T-helper 2 cell (primary cell): ENCODE results near the gene REL.
"Not testable (repeated sequence)": the region's sequence is repeated elsewhere in the genome, so short reads cannot be mapped to it uniquely, and the experiment has no call there.

Source experiments
- DNase-seq, 5 experiments: peaks; one replicate each; pipeline versions ENCODE4 v3.0.0 to v3.0.0-alpha.2; 2012 to 2022

Gene REL

DNA sequence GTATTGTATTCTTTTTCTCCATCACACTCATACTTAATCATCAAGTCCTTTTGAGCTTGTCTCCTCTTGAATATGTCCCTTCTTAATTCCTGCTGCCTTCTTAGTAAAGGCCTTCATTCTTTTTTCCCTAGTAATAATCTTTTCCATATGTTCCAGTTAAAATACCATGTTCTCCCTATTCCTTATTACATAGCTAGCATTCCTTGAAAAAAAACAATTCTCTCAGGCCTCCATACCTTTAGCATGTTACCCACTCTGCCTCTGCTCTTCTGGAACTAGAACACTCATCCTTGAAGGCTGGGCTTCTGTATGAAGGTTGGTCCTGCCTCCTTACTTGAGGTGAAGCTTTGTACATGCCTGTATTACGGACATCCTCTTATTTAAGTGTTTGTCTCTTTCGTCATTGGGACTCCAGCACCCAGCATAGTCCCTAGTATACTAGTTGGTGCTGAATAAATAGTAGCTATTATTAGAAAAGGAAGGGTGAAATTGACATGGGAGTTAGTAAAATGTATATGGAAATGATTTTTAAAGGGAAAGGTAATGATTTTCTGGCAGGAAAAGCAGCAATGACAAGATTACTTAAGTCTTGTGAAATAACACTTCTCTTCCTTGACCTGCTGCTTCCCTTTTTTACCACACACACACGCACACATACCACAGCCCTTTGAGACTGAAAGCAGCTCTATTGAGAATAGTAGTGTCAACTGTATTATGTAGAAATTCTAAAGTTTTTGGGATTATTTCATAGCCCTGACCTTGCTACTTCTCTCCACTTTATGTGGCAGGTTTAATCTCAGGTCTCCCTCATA lies 45.6 kb downstream of the REL start:
- no peak for DNase-seq

DNA sequence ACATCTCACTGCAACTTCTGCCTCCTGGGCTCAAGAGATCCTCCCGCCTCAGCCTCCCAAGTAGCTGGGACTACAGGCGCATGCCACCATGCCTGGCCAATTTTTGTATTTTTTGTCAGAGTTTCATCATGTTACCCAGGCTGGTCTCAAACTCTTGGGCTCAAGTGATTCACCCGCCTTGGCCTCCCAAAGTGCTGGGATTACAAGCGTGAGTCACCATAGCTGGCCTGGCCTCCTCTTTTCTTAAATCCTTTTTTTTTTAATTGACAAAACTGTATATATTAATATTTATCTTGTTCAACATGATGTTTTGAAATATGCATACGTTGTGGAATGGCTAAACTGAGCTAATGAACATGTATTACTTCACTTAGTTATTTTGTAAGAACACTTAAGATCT lies 50.7 kb downstream of the REL start:
- not testable (repeated sequence) for DNase-seq

DNA sequence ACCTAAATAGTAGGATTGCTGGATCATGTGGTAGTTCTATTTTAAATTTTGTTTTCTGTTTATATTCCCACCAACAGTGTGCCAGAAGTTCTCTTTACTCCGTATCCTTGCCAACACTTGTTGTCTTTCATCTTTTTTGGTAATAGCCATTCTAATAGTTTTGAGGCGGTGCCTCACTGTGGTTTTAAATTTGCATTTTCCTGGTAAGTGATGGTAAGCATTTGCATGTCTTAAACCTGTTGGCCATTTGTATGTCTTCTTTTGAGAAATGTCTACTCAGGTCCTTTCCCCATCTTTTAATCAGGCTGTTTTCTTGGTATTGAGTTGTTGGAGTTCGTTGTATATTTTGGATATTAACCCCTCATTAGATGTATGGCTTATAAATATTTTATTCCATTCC lies 51.6 kb downstream of the REL start:
- no peak for DNase-seq

DNA sequence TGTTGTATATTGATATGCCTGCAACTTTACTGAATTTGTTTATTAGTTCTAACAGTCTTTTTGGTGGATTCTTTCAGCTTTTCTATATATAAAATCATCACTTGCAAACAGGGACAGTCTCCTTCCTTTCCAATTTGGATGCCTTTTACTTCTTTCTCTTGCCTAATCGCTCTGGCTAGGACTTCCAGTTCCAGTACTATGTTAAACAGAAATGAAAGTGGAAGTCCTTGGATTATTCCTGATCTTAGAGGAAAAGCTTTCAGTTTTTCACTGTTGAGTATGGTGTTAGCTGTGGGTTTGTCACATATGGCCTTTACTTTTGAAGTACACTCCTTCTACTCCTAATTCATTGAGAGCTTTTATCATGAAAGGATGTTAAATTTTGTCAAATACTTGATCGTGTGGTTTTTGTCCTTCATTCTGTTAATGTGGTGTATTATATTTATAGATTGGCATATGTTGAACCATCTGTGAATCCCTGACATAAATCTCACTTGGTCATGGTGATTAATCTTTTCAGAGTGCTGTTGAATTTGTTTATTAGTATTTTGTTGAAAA lies 52.9 kb downstream of the REL start:
- DNase-seq = no peak

DNA sequence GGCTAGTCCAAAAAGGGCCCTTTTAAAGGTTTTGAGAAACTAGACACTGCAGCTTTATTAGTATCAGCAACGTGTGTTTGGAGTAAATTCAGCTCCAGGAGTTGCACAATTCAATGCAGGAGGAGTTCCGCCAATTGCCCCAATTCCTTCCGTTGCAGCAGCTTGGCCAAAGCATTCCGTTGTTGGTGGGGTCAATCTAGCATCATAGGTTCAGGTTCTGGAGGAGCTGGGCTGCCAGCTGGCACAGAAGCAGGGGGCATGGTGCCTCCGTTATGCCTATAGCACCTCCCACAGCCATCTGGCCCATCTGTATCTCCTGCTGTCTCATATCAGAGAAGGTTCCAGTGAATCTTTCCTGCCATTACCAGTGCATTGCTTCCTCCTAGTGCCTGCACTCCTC lies 55.4 kb downstream of the REL start:
- DNase-seq = no peak

DNA sequence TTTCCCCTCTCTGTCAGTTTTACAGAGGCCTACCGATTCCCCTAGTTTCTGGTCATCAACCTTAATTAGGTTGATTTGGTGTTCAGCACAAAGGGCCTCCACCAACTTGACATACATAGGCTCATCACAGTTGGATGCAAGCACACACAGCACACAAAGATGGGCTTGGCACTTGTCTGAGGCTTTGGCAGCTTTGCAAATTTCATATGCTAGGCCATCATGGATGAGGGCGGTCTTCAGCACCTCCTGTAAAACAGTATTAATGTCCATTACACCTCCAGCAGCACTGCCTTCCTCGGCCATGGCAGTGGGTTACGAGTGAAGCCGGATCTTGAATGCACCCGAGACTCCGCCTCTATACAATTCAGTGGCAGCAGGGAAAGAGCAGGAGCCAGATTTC lies 56.9 kb downstream of the REL start:
- no peak for DNase-seq

DNA sequence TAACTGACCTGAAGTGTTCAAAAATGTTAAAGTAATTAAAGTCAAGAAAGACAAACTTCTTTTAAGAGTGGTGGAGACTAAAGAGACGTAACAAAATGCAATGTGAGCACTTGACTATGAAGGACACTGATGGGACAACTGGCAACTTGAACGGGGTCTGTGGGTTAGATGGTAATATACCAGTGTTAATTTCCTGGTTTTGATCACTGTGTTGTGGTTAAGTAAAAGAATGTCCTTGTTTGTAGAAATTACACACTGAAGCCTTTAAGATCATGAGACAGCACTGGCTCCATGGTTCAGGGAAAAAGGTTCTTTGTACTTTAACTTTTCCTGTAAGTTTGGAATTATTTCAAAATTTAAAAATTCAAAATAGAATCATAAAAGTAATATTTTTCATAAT lies 58.2 kb downstream of the REL start:
- no peak for DNase-seq

DNA sequence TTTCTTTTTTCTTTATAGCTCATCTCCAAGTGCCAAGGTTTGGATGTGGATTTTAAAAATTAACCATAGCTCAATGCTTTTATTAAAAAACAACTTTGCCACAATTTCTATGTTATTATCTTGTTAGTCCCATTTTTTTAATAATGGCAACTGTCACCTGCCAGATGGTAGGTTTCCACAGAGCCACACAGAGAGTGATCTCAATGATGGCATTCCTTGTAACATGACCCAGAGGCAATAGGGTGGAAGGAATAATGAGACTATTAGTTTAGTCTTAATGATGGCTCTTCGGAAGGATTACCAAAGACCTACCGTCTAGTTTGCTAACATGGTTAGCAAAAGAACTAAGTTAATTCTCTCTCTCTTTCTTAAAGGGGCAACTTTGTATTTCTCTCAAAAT lies 64.0 kb downstream of the REL start:
- DNase-seq = no peak

DNA sequence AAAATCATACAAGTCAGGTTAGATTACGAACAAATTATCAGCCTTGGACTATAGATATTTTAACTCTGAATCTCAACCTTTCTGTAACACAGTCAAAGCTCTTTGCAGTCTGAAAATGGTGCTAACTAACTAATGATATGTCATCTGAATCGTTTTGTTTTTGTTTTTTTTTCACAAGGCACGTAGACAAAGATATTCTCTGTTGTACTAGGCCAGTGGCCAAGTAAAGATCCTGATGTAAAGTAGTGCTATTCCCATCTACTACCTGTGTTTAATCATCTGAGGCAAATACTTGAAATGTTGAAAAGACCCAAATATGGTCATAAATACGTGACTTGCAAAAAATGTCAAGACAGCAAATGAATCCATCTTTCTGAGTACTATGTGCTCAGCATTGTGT lies 65.7 kb downstream of the REL start:
- DNase-seq = no peak

DNA sequence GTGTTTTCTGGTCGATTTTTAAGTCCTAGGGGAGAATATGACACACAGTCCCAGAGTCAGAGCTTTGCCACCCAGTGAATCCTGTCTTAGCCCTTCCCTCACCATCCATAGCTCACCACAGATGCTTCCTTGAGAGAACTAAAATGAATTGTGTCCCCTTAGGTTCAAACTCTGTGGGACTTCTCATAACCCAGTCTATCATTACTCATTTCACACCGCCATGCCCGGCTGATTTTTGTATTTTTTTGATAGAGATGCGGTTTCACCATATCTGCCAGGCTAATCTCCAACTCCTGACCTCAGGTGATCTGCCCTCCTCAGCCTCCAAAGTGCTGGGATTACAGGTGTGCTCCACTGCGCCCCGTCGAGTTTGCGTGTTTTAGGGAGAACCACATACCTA lies 66.8 kb downstream of the REL start:
- no peak for DNase-seq

DNA sequence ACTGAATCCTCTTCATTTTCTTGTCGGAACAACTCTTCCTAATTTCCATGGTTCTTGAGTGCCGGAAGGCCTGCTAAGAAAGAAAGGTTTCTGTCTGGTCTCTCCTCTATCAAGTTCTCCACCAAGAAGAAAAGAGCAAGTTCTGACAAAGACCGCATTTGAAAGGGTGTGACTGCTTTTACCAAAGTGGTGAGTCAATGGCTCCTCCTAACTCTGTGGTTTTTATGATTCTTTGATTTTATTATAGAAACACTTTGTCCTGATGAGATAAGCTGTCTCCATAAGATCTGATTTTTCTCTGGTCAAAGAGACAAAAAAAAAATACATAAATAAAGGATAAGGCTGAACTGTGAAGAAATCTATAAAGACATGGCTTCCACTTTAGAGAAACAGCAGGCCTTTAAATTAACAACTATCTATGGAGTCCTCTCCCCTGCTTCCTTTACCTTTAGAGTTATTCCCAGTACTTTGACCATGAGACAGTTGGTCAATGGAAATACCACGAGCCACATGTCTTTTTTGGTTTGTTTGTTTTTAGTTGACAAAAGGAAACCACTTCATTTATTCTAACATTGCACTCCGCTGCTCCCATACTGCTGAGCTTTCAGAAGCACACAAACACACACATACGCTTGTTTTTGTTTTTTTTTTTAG lies 67.7 kb downstream of the REL start:
- DNase-seq = peak in 2 of 5 experiments; percentile 13 to 33

DNA sequence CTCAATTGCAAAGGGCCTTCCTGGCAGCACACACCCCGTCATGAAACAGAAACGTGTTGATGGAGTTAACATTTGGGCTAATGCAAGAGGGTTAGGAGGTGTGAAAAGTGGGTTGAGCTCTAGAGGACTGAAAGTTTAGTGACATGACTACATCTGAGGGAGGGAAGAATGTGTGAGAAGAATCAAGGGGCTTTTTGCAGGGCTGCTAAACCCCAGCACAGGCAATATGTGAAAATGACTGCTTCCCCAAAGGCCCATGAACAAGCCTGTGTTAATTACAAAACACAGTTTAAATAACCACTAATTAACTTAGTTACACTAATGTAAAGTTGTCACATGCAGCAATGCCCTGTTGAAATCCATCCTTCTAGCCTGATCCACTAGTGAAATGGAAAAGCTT lies 72.8 kb downstream of the REL start:
- DNase-seq = peak in 1 of 5 experiments; percentile 14

DNA sequence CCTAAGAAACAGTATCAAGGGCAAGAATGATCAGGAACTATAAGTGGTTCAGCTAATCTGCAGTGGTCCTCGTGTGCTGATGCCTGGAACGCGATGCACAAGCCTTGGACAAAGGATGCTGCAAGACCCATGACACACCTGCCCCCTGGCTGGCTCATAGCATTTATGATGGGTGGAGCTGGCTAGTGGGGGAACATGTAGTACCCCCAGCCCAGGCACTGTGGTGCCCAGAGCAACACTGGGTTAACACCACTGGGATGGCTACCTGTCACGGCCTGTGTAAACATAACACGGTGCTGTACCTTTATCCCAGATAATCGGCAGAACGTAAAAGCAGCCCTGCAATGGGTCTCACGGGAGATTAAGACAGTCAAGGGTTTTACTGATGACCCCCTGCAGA lies 75.8 kb downstream of the REL start:
- DNase-seq = no peak

DNA sequence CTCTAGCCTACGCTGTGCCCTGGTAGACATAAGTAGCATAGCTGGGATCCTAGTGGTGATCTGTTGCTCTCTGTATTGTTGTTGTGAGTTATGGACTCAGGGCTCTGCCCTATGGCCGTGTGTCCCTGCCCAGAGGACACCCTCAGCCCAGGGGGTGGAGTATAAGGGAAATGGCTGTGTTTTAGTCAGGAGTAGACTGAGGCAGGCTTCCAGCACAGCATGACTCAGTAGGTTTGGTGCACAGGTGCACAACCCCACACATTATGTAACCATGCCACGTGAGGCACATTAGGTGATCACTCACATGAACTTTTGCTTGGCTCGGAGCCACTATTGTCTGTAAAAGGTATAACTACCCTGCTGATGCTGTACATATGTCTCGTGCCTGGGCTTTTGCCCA lies 76.3 kb downstream of the REL start:
- no peak for DNase-seq

DNA sequence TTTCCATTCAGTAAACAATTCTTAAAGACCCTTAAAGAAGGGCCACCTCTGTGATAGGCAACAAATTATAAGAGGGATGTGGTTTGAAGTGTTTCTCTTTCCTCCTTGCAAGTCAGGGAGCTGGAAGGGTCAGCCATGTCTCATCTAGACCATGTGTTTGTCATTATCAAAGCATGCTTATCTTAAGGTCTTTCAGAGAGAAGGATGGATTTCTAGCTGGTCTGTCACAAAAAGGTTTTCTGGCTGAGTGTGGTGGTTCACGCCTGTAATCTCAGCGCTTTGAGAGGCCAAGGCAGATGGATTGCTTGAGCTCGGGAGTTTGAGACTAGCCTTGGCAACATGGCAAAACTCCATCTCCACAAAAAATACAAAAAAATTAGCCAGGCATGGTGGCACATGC lies 77.0 kb downstream of the REL start:
- no peak for DNase-seq

DNA sequence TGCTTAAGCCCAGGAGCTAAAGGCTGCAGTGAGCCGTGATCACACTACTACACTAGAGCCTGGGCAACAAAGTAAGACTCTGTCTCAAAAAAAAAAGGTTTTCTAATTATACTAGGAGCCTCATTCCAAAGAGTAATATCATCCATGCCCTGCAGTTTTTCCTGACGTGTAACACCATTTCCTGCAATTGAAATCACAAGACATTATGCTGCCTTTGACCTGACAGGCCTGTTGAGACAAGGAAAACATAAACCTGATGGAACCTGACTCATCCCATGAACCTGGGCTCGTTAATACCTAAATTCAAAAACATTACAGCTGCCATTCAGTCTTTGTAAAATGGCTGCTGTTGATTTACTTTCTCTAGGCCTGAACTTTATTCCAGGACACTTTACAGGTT lies 77.4 kb downstream of the REL start:
- no peak for DNase-seq

DNA sequence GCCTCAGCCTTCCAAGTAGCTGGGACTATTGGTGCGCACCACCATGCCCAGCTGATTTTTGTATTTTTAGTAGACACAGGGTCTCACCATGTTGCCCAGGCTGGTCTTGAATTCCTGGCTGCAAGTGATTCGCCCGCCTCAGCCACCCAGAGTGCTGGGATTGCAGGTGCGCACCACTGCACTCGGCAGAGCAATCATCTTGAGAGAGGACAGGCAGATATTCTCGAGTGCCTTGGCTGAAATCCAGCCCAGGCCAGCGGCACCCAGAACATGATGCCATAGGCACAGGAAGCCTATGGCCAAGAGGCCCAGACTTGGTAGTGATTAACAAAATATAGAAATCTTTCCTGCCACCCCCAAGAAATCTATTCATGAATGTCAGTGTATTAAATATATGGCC lies 78.1 kb downstream of the REL start:
- DNase-seq = no peak

DNA sequence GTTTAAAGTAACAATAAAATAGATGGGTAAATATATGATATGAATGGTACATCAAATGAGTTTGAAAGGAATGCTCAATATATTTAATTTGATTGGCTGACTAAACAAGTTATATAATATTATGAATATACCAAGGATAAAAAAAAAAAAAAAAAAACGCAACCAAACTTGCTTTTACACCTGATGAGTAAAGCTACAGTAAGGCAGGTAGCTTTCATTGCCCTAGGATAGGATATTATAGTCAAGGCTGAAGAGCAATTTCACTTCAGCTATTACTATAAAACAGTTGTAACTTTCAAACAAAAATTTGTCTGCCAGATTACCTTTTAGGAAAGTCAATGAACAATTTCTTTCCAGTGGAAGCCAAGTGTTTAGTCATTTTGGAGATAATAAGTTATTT lies 79.3 kb downstream of the REL start:
- DNase-seq = no peak

DNA sequence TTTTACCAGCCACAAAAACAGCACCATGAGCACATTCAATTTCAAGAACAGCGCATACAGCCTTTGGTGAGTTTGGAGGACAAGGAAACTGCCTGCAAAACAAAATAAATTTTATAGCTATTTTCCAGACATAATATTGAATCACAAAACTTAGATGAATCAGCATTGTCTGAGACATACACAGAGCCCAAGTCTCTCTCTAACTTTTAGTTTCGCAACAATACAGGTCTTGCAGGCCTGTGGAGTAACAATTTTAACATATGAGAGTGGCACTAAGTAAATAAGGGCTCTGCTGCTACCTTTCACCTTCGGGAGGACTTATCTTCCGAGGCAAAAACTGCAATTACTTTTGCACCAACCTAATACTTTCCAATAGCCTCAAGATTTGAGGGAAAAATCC lies 80.1 kb downstream of the REL start:
- no peak for DNase-seq

DNA sequence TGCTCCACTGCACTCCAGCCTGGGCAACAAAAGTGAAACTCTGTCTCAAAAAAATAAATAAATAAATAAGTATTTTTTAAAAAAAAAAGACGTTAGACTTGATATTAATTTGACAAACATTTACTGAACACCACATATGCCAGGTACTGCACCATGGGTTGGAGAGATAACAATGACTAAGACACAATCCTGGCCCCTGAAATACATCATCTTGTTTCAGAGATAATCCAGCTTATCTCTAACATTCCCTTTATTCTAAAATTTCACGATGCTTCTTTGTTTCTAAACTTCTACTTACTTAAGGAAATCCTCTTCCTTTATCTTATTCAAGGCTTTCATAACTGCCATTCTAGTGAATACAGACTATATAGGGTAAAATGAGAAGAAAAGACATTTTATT lies 81.2 kb downstream of the REL start:
- no peak for DNase-seq

DNA sequence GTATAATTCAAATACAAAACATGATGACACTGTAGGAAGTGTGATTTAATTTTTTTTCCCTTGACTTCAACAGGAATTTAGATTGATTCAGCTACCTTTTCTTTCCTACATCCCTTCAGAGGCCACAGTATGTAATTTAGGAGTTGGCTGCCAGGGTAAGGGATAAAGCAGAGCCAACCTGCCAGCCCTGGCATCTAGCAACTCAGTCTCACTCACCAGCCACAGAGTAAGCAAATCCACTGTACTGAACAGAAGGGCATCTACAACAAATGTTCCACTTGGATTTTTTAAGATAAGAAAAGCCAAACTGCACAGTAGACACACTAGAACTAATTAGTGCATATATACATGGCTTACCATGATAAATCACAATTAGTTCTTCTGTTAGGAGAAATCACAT lies 81.8 kb downstream of the REL start:
- no peak for DNase-seq

DNA sequence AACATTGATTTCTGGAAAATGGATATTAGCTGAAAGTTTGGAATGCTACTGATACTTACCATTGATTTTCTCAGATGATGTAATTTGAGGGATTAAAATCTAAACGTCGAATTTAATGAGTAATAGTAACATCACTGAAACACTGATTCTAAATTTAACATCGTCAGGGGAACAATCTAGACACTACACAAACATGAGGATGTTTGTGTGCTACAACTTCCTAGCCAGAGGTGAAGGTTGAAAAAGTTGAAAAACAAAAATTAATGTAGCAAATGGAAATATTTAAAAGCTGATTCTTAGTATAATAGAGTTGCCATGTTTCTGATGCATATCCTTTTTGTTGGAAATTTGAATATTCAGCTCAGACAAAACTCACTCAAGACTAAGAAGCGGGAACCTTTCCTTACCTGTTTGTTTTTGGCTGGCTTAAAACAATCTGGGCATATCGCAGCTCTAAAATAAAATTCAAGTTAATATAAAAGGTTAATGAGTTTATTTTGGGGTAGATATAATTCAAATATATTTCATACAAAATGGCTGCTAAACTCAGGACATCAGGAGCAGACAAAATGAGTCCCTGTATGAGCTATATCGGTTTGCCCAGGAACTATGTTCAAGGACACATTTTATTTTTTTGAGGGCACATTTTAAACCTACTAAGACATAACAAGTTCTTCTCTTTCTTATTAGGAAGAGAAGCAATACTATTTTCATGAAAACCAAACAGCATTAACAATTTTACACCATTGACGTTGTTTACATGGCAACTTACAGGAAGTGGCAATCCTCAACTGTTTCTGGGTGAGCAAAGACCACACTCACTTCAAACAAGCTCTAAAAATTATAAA lies 83.5 kb downstream of the REL start:
- DNase-seq = peak in 2 of 5 experiments; percentile 33 to 85

DNA sequence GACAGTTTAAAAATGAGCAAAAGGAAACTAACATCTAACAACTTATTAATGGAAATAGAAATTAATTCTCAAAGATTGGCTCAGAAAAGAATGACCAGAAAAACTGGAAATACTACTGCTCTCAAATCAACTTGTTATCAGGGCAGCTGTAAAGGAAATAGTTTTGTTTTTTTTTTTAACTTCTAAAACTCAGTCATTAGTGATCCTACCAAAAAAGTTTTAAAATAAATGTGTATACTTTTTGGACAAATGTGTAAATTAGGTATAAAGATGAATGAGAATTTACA lies 84.1 kb downstream of the REL start:
- DNase-seq = no peak
